HCT116 (cell line): ENCODE measurements around the gene MYCBP2. TPM values are rescaled to one million over a fixed set of nuclear protein-coding genes. Genes with fewer than 3 reads are reported as not detected.

Source experiments
- ATAC-seq: fragments of 200-7000 bp; cut with Tn5 transposase; 2 replicates; pipeline ENCODE4 v1.9.1; 2020; ENCODE audit warnings: mild to moderate bottlenecking, moderate library complexity
- Bru-seq: library from RNA; stranded (reverse); fragments of 400-500 nt; gene quantifications from one replicate; lab custom pipeline; 2021; lab: Mats Ljungman, UMichigan
- BruChase-seq, 2 experiments: library from RNA; stranded (reverse); fragments of 400-500 nt; gene quantifications; one replicate each; lab custom pipeline; 2021; lab: Mats Ljungman, UMichigan
- BruUV-seq: library from RNA; stranded (reverse); fragments of 400-500 nt; replicated peaks from 2 replicates; lab custom pipeline; 2021; lab: Mats Ljungman, UMichigan
- CTCF ChIA-PET: fragments of 300-600 bp; sonication (Branson Sonifier 250); formaldehyde crosslinking; loops from one replicate; lab custom pipeline; 2021; ENCODE audit warnings: antibody characterized with exemption; lab: Charles Lee
- POLR2A ChIA-PET: fragments of 300-600, 350-600 bp; sonication (Branson Sonifier 250); formaldehyde crosslinking; loops from one replicate; lab custom pipeline; 2021; ENCODE audit warnings: antibody characterized with exemption; lab: Charles Lee
- RAD21 ChIA-PET, 2 experiments: fragments of 300-600 bp; sonication (Branson Sonifier 250); formaldehyde crosslinking; loops; one replicate each; lab custom pipeline; 2023; ENCODE audit warnings: low total read pairs in 2 of 2; ENCODE audit not compliant: uncharacterized antibody in 2 of 2, unreplicated experiment in 2 of 2, low non-redundant PET in 1 of 2; lab: Charles Lee
- DNase-seq: peaks from one replicate; pipeline ENCODE4 v3.0.0-alpha.2; 2010; ENCODE audit warnings: low read depth, low spot score
- H2AFZ ChIP-seq: fragments of 200-600 bp; shearing (Covaris generic), sonication (generic); 2 replicates; pipeline ENCODE4 v1.6.1; 2017; ENCODE audit warnings: low read depth, mixed run types, mixed read lengths, antibody characterized with exemption, low read length; ENCODE audit not compliant: poor library complexity, severe bottlenecking
- H3K27ac ChIP-seq: 2 replicates; pipeline ENCODE4 v1.5.1; 2012; ENCODE audit warnings: low read depth, low read length
- H3K27me3 ChIP-seq: fragments of 200-600 bp; sonication (generic); 2 replicates; pipeline ENCODE4 v1.6.1; 2016; ENCODE audit warnings: mixed run types, low read length, mixed read lengths; ENCODE audit not compliant: insufficient read depth
- H3K36me3 ChIP-seq, 2 experiments: fragments of 200-500 bp in 1 of 2; fragments of 200-600 bp in 1 of 2; sonication (Bioruptor generic) in 1 of 2; sonication (generic) in 1 of 2; 2 replicates each; pipeline versions ENCODE4 v1.5.1 to v1.6.1; 2014 to 2016; ENCODE audit warnings: low read length in 2 of 2, inconsistent platforms in 1 of 2, mixed read lengths in 1 of 2, mixed run types in 1 of 2; ENCODE audit not compliant: insufficient read depth in 2 of 2, control insufficient read depth in 1 of 2
- H3K4me1 ChIP-seq, 2 experiments: fragments of 200-600 bp in 1 of 2; sonication (generic) in 1 of 2; 2 replicates each; pipeline versions ENCODE4 v1.5.1 to v1.6.1; 2012 to 2017; ENCODE audit warnings: low read length in 2 of 2, inconsistent platforms in 1 of 2, mild to moderate bottlenecking in 1 of 2, mixed read lengths in 1 of 2, mixed run types in 1 of 2, moderate library complexity in 1 of 2; ENCODE audit not compliant: insufficient read depth in 2 of 2, control insufficient read depth in 1 of 2
- H3K4me2 ChIP-seq: fragments of 200-600 bp; sonication (generic); 2 replicates; pipeline ENCODE4 v1.6.1; 2017; ENCODE audit warnings: mixed run types, low read length, mixed read lengths
- H3K4me3 ChIP-seq, 2 experiments: fragments of 200-600 bp in 1 of 2; sonication (generic) in 1 of 2; replicated peaks in 1 of 2; 2 replicates each; pipeline ENCODE4 v1.5.1; 2011 to 2016; ENCODE audit warnings: low read length in 2 of 2, control low read depth in 1 of 2, low read depth in 1 of 2, mild to moderate bottlenecking in 1 of 2, mixed read lengths in 1 of 2, mixed run types in 1 of 2
- H3K79me2 ChIP-seq: fragments of 200-600 bp; sonication (generic); 2 replicates; pipeline ENCODE4 v1.6.1; 2017; ENCODE audit warnings: mild to moderate bottlenecking, mixed run types, low read length, moderate library complexity, mixed read lengths; ENCODE audit not compliant: insufficient read depth
- H3K9ac ChIP-seq: fragments of 200-600 bp; sonication (generic); 2 replicates; pipeline ENCODE4 v1.6.1; 2016; ENCODE audit warnings: low read length, mixed read lengths
- H3K9me2 ChIP-seq: fragments of 200-600 bp; sonication (generic), shearing (Covaris generic); 2 replicates; pipeline ENCODE4 v1.6.1; 2017; ENCODE audit warnings: mixed run types, mild to moderate bottlenecking, moderate library complexity; ENCODE audit not compliant: insufficient read depth
- H3K9me3 ChIP-seq, 2 experiments: fragments of 200-500 bp in 1 of 2; fragments of 200-600 bp in 1 of 2; sonication (Bioruptor generic) in 1 of 2; sonication (generic) in 1 of 2; 2 replicates each; pipeline ENCODE4 v1.6.1; 2014 to 2017; ENCODE audit warnings: low read length in 2 of 2, mixed read lengths in 2 of 2, inconsistent platforms in 1 of 2, low read depth in 1 of 2, mild to moderate bottlenecking in 1 of 2, mixed run types in 1 of 2, moderate library complexity in 1 of 2; ENCODE audit not compliant: control insufficient read depth in 1 of 2, insufficient read depth in 1 of 2
- H4K20me1 ChIP-seq: fragments of 200-600 bp; sonication (generic), shearing (Covaris generic); 2 replicates; pipeline ENCODE4 v1.6.1; 2017; ENCODE audit warnings: mixed run types, mild to moderate bottlenecking, moderate library complexity; ENCODE audit not compliant: insufficient read depth
- POLR2A ChIP-seq: IDR thresholded peaks from 2 replicates; pipeline ENCODE4 v1.7.0; 2011; ENCODE audit warnings: borderline replicate concordance; ENCODE audit not compliant: insufficient read depth, insufficient read length; ENCODE audit errors: extremely low read depth
- POLR2AphosphoS5 ChIP-seq: IDR thresholded peaks from 2 replicates; pipeline ENCODE4 v1.6.1; 2011; ENCODE audit warnings: mild to moderate bottlenecking, low read depth, low read length, moderate library complexity
- SIN3A ChIP-seq: IDR thresholded peaks from 2 replicates; pipeline ENCODE4 v1.6.1; 2012; ENCODE audit warnings: low read depth
- YY1 ChIP-seq: IDR thresholded peaks from 2 replicates; pipeline ENCODE4 v1.6.1; 2011; ENCODE audit warnings: low read length, low read depth, moderate library complexity, mild to moderate bottlenecking; ENCODE audit not compliant: insufficient replicate concordance; ENCODE audit errors: extremely low read depth
- intact Hi-C: fragments of 100-400 bp; cut with micrococcal nuclease; formaldehyde crosslinking; loops from 2 replicates; pipeline ENCODE4 v1.10.0; 2022
- long read RNA-seq: library from polyadenylated mRNA; unstranded; transcript quantifications from one replicate; pipeline ENCODE4 v2.0.0, GENCODE V29; 2021; ENCODE audit not compliant: unreplicated experiment
- polyA plus RNA-seq: library from polyadenylated mRNA; unstranded; fragments of >200 nt; gene quantifications from 2 replicates; pipeline ENCODE4 v1.2.1, GENCODE V29; 2012; ENCODE audit warnings: missing spikeins
- total RNA-seq: library from RNA; stranded (reverse); gene quantifications from one replicate; pipeline ENCODE4 v1.2.1, GENCODE V29; 2021; ENCODE audit not compliant: unreplicated experiment

Gene MYCBP2, protein sequence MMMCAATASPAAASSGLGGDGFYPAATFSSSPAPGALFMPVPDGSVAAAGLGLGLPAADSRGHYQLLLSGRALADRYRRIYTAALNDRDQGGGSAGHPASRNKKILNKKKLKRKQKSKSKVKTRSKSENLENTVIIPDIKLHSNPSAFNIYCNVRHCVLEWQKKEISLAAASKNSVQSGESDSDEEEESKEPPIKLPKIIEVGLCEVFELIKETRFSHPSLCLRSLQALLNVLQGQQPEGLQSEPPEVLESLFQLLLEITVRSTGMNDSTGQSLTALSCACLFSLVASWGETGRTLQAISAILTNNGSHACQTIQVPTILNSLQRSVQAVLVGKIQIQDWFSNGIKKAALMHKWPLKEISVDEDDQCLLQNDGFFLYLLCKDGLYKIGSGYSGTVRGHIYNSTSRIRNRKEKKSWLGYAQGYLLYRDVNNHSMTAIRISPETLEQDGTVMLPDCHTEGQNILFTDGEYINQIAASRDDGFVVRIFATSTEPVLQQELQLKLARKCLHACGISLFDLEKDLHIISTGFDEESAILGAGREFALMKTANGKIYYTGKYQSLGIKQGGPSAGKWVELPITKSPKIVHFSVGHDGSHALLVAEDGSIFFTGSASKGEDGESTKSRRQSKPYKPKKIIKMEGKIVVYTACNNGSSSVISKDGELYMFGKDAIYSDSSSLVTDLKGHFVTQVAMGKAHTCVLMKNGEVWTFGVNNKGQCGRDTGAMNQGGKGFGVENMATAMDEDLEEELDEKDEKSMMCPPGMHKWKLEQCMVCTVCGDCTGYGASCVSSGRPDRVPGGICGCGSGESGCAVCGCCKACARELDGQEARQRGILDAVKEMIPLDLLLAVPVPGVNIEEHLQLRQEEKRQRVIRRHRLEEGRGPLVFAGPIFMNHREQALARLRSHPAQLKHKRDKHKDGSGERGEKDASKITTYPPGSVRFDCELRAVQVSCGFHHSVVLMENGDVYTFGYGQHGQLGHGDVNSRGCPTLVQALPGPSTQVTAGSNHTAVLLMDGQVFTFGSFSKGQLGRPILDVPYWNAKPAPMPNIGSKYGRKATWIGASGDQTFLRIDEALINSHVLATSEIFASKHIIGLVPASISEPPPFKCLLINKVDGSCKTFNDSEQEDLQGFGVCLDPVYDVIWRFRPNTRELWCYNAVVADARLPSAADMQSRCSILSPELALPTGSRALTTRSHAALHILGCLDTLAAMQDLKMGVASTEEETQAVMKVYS (N-terminal part only)
- total RNA-seq: 48.5 TPM
- polyA plus RNA-seq: 22.5 and 23.4 TPM in 2 replicates
- Bru-seq, nascent RNA: percentile 82 among the genes with signal in this experiment
- percentile 78 among the genes with signal in this experiment for BruChase-seq, experiment 1, labeled RNA remaining after a 6-hour chase
- percentile 77 among the genes with signal in this experiment for BruChase-seq, experiment 2, labeled RNA remaining after a 2-hour chase
- long read RNA-seq, partial matches to known transcripts: 2 of 6 reads
- long read RNA-seq, other reads (novel, unspliced or antisense): 4 of 6 reads

DNA sequence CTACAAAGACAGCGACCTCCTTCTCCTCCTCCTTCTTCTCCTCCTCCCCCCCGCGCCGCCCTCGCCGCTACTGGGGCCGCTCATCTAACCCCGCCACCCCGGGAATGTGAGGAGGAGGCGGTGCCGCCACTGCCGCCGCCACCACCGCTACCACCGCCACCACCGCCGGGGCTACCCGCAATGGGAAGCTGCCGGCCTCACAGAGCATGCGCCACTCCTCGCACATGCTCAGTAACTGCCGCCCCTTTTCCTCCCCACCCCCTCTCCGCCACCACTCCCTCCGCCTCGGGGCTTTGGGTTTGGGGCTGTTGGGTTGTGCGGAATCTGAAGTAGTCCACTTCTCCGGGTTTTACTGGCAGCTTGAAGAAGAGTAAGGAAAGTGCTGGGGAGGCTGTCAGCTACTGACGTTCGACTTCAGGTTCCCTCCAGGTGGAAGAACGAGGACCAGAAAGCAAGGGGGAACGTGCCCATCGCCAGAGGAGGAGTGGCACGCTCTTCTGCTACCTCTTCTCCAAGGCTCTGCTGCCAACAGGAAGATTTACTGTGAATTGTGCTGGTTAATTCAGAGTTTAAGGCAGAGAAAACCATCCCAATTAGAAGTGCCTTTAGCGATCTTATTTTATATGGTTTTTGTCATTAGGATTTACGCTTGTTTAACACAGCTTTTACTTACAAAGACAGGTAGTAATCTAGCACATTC lies at the start of gene MYCBP2:
TSS of gene MYCBP2 (minus strand) at position 190 of the 700 bp plus-strand sequence. CDS start 319 bp downstream, outside the sequence.
- no TSS peak for BruUV-seq
- Histone ChIP-seq H3K27ac (peak within 1 kb of the TSS; percentile 65), H3K27me3 (no peaks in the 10 kb centered on the region), H3K4me1 (peaks cover 24 to 35% of the 10 kb centered on the region in 2 experiments), H3K79me2 (peaks cover 45% of the 10 kb centered on the region), H3K4me3 (peak within 1 kb of the TSS; percentile 75 to 93), H3K9me3 (no peaks in the 10 kb centered on the region), H4K20me1 (peaks cover 7% of the 10 kb centered on the region; the same call in 1 of the 2 replicates), H3K36me3 (no peaks in the 10 kb centered on the region), H3K9me2 (no peaks in the 10 kb centered on the region), H3K4me2 (peak within 1 kb of the TSS; percentile 77), H3K9ac (peak within 1 kb of the TSS; percentile 81), H2AFZ (peak within 1 kb of the TSS; percentile 87)
- peak; percentile 99 for DNase-seq
- ChIA-PET RAD21 (no interaction called here), CTCF (interaction anchor here (1.0 to 2.3 kb wide), 2 partner anchors 10 to 151 kb away, joined by 7 to 9 read pairs; no protein-coding TSS in a partner anchor), POLR2A (no interaction called here)
- TF ChIP-seq POLR2A (peak; percentile 80), POLR2AphosphoS5 (peak; percentile 95), YY1 (peak; percentile 75), SIN3A (no peak)
- intact Hi-C loops: loop anchor here (1.0 to 10.0 kb wide), 3 partner anchors 151 to 302 kb away; partner anchors contain the start of gene FBXL3
- ATAC-seq: peak; percentile 79
